HG02610 (cell line): ENCODE measurements around the gene FBXO21.
"Not testable (repeated sequence)": the region's sequence is repeated elsewhere in the genome, so short reads cannot be mapped to it uniquely, and the experiment has no call there.

Experiments
- ATAC-seq: cut with Tn5 transposase; IDR thresholded peaks from one replicate; pipeline ENCODE4 v1.9.1; 2021; ENCODE audit warnings: mild to moderate bottlenecking, moderate library complexity; ENCODE audit not compliant: unreplicated experiment

The FBXO21 gene, protein sequence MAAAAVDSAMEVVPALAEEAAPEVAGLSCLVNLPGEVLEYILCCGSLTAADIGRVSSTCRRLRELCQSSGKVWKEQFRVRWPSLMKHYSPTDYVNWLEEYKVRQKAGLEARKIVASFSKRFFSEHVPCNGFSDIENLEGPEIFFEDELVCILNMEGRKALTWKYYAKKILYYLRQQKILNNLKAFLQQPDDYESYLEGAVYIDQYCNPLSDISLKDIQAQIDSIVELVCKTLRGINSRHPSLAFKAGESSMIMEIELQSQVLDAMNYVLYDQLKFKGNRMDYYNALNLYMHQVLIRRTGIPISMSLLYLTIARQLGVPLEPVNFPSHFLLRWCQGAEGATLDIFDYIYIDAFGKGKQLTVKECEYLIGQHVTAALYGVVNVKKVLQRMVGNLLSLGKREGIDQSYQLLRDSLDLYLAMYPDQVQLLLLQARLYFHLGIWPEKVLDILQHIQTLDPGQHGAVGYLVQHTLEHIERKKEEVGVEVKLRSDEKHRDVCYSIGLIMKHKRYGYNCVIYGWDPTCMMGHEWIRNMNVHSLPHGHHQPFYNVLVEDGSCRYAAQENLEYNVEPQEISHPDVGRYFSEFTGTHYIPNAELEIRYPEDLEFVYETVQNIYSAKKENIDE

DNA sequence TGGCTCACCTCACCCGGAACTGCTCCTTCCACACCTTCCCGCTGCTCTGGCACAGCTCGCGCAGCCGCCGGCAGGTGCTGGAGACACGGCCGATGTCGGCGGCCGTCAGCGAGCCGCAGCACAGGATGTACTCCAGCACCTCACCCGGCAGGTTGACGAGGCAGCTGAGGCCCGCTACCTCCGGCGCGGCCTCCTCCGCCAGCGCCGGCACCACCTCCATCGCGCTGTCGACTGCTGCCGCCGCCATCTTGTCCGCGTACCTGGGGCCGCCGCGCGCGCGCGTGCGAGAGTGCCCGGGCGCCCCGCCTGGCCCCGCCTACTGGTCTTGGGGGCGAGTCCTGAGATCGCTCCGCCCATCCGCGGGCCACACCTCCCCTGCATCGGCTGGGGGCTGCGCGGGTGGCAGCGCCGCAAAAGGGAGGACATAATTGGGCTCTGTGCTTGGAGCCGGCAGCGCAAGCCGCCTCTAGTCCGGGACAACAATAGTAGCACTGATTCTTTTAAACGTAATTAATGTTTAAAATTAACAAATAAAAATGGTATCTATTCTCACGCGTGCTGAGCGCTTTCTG lies at the start of gene FBXO21:
Gene FBXO21, minus strand, starts transcription at position 261 of the 572 bp plus-strand sequence. Its CDS starts 14 bp downstream, at position 247.
- peak; percentile 95 for ATAC-seq

DNA sequence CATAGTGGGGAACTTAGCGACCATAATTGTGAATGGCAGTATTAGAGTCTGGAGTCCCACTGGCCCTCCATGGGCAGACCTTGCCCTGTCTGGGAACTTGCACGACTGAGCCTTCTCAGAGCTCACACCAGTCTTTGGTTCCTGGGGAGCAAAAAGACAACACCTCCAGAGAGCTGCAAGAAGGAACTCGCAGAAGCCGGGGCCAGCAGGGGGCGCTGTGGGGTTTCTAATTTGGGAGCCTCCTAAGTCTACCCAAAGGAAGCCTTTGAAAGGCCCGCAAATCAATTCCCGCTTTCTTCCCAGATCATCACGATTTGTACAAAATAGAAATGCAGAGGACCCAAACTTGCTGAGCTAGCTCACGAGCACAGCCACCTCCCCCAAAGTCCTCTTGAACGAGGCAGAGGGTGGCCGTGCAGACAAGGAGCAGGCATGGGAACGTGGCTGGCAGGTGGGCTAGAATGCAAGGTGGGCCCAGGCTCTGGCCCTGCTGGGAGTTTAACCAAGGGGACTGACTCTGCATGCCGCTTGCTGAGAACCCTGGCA lies 46.3 kb upstream of the FBXO21 start:
- no peak for ATAC-seq

DNA sequence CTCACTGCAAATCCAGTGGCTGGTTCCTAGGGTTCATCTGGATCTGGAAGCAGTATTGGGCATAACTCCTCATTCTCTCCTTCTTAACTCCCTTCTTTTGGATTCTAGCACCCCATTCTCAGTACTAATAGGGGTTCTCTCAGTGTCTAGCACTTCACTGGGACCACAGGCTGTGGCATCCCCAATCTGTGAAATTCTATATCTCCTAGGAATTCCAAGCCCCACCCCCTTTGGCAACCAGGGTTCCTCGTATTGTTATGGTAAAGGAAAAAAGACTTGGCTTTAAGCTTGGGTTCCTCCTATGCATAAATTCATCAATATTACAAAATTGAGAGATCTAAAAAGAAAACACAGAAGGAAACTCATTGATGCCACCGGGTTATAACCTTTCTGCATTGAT lies 45.0 kb upstream of the FBXO21 start:
- no peak for ATAC-seq

DNA sequence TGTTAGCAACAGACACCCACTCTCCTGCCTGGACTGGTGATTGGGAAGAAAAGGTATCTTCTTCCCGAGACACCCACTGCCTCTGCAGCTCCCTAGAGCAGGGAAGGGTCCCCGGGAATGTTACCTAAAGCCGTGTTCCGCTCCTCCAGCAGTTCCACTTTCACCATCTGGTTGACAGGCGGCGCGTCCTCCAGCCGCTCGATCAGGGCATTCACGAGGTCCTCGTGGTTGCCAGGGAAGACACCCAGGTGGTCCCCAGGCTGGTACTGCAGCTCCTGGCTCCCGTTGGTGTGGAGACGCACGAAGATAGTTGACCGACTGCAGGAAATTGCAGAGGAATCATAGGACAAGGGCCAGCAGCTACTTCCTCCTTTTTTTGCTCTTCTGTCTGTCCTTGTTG lies 44.2 kb upstream of the FBXO21 start:
- no peak for ATAC-seq

DNA sequence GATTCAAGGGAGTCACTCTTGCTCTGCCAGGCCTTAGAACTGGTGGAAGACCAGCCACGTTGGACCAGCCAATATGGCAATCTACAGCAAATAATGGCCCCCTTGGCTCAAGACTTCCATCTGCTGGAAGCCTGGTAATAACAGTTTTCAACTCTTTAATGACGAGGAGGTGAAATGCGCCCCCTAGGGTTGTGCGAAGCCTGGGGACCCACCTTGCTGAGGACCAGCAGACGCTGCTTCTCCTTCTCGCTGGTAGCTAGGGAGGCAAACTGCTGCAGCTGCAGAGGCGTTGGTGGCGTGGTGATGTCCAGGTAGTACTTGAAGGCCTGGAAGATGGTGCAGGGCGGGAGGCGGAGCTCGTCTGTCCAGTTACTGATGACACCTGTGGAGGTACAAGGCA lies 41.5 kb upstream of the FBXO21 start:
- no peak for ATAC-seq

DNA sequence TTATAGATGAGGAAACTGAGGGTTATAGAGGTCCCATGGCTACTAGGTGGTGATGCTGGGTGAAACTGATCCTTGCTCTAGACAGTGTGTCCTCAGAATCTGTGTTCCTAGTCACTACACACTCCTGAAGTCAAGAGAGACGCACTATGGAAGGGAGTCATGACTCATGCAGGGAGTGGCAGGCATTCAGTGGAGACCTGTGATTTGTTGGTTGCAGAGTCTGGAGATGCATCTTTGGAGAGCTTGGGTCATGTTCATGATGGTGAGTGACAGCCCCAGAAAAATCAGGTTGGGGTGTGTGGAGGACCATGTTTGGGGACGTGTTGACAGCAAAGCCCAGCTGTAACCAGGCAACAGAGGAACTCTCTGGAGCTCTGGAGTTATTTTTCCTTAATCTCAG lies 38.0 kb upstream of the FBXO21 start:
- ATAC-seq: no peak

DNA sequence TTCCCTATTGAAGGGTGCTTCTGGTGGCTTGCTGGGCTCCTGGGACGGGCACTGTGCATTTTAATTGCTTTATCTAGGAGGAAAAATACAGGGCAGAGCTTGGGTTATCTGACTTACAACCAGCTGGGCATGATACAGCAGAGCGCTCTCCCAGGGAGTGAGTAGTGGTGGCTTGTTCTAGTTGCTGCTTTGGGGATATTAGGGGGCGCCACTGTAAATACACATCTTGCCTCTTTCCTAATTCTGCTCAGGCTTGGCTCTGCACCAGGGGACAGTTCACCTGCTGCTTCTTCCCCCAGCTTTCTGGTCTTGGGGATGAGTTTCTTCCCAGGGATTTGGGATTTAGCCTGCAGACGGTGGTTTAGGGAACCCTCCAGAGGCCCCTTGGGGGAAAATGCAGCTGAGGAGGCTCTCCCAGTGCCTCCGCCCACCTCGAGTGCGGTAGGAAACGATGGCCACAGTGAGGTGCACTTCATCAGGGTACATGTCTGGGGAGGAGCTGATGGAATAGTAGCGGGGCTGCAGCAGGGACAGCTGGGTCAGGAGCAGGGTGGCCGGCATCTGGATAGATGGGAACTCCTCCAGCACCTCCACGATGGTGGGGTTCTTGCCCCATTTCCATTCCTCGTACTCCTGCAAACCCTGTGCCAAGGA lies 36.9 kb upstream of the FBXO21 start:
- no peak for ATAC-seq

DNA sequence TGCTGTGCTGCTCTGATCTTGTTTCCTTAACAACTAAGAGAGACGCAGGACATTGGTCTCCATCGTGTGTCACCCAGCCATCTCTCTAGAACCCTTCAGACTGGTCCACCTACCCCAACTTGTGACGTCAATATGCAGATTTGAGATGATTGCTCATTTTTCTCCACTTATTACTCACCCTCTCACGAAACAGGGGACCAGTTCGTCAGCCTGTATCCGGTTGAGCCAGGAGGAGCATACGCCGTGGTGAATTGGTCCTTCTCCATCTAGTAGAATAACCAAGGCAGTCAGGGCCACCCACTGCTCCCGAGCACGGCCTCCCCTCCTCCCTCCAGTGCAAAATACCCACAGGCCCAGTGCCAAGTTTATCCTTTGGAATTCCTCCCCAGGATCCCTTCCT lies 36.2 kb upstream of the FBXO21 start:
- ATAC-seq: no peak

DNA sequence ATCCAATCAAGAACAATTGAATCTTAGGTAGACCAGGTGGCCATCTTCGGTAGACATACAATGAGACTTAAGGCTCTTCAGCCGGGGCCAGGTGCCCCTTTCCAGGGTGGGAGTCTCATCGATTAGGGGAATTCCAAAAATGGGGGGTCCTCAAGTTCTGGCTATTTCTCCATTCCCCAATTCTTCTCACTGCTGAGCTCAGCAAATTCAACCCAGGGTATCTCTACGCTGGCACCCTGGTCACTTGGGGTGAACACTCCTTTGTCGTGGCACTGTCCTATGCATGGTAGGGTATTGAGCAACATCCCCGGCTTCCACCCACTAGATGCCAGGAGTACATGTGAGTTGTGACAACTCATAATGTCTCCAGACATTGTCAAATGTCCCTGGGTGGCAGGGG lies 34.9 kb upstream of the FBXO21 start:
- no peak for ATAC-seq

DNA sequence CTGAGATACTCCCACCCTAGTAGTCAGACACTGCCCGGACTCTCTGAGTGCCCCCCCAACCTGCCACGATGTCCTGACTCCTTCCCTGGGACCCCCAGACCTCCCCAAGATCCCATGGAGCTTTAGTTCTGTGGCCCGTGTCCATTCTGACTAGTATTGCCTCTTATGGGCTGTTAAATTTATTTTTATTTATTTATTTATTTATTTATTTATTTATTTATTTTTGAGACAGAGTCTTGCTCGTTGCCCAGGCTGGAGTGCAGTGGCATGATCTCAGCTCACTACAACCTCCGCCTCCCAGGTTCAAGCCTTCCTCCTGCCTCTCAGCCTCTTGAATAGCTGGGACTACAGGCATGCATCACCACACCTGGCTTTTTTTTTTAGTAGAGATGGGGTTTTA lies 30.7 kb upstream of the FBXO21 start:
- ATAC-seq: not testable (repeated sequence)

DNA sequence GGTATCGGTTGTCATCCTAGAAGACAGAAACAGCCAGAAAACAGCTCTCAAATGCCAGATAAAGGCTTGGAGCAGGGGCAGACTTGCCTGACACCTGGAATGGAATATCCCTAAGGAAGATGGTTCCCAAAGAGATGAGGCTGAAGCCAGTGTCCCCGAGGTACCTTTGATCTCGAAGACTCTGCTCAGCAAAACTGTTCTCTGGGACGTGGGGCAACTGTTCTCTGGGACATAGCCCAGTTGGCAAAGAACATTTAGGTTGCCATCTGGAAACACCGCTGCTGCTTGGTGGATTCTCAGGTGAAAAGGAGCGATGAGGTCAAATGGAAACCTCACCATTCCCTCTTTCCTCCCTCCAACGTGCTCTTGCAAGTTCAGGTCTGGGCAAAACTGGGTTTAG lies 27.9 kb upstream of the FBXO21 start:
- ATAC-seq: no peak

DNA sequence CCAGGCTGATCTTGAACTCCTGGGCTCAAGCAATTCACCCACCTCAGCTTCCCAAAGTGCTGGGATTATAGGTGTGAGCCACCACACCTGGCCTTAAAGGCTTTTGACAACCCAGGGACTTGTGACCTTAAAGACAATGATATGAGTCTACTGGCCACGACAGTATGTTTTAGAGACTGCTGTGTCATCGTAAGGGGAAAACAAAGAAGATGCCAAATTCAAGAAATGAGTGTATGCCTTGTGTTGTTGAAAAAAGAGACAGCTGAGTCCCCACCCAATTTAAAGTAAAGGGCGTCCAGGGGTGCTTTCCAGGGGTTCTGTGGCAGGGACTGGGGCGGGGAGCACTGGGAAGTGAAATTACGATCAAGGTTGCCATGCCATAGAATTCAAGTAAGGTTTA lies 26.4 kb upstream of the FBXO21 start:
- no peak for ATAC-seq

DNA sequence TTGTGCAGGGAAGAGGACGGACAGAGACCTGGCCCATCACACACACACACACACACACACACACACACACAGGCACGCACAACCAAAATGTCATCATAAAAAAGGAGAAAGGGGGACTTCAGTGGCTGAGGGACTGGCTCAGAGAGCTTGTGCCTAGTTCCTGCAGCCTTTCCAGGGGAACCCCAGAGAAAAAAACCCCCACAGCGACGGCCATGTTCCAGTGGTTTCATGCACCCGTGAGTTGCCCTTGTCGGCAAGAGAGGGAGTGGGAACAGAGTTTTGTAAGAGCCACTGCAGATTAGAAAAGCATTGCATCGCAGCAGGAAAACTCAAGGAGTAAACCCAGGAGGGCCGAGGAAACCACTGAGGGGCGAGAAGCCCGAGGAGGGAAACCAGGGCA lies 24.5 kb upstream of the FBXO21 start:
- ATAC-seq: no peak

DNA sequence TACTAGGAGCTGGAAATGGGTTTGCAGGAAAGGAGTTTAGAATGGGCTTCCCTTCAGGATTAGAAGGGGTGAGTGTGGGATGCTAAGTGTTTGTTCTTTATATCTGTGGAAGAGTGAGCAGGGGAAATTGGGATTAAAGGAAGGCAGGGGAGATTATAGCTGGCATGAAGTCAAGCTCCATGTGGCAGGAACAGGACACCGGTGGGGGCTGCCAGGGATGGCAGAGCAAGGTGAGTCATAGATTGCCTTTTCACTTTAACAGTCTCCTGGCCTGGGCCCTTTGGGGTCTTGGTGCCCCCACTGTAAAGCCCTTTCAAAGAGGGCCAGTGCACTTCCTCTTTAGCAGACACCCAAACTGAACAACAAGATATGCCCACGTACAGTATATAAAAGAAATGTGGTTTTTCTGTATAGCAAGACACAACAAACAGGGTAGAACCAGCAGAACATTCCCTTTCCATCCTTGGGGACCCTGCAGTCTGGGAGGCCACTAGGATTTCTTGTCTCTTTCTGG lies 23.1 kb upstream of the FBXO21 start:
- ATAC-seq: no peak

DNA sequence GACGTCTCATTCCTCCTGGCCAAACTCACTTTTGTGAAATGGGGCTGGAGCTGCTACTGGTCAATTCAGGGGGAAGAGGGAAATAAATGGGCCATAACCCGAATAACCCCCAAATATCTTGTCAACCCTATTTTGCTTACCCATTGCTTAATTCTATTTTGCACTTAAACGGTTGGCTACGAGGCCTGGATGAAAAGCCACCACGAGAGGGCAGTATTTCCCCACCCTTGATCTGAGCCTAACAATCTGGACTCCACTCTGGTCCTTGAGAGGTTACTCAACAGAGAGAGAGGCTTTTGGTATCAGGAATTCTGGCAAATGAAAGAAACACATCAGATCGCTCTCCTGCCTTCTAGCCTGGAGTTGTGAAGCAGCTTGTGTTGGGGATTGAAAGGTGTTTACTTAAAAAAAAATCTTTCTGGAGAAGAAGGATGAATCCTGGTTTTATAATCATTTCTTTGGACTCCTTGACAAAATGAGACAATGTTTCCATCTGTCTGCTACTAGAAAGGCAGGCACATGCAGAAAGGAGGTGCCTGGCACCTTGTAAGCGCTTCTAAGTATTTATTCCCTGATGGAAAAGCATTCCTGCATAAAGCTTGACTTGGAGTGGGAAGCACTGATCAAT lies 22.4 kb upstream of the FBXO21 start:
- no peak for ATAC-seq

DNA sequence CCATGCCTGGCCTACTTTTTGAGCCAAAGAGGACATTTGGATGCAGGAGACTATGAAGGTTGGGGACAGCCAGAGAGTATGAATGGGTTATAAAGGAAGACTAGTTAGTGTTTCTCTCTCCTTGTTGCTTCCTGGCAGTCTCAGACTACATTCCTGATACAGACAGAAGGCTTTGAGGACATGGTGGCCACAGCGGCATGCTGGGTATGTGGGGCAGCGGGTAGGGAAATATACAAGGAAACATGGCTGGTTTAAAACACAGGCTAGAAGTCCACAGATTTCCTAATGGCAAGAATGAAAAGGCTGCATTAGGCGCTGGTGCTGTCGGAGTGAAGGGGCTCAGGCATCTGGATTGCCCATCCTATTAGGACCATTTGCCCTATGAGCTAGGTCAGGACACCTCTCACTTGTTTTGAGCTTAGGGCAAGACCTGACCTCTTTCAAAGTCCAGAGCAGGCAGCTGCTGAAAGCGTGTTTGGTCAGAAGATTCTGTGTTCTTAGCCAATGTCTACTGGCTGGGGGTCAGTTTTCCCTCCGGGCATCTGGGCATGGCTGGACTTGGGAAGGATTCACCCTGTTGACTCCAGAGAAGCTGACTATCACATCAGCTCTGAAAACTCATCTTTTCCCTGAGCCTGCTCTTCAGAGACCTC lies 20.1 kb upstream of the FBXO21 start:
- no peak for ATAC-seq

DNA sequence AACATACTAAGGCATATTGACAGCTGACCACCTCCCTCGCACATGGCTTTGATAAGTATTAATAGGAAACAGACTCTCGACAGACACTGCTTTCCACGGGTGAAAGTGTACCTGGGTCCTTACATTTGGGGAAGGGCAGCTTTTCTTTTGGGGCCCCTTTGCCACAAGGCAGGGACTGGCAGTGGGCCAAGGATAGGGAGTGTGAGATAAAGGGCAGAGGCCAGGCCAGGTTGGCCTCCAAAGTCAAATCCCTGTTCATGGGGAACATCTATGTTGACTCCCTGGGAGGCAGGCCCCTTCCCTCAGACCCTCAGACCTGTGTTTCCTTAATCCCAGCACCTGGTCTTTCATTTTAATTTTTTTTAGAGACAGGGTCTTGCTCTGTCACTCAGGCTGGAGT lies 19.4 kb upstream of the FBXO21 start:
- no peak for ATAC-seq

DNA sequence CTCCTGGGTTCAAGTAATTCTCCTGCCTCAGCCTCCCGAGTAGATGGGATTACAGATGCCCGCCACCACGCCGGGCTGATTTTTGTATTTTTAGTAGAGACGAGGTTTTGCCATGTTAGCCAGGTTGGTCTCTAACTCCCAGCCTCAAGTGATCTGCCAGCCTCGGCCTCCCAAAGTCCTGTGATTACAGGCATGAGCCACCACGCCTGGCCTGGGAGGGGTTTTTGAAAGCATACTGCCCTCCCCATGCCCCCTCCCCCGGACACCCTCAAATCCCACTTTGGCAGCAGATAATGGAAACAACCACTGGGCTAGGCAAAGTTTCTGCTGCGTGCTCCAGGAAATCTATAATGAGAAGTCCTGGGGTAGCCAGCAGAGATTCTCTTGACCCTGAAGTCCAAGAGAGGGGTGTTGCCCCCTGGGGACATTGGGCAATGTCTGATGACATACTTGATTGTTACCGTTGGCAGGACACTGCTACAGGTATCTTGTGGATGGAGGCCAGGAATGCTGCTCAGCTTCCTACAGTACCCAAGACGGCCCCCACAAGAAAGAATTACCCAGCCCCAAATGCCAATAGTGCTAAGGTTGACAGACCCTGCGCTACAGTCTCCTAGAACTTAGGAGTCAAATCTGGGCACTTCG lies 18.7 kb upstream of the FBXO21 start:
- no peak for ATAC-seq

DNA sequence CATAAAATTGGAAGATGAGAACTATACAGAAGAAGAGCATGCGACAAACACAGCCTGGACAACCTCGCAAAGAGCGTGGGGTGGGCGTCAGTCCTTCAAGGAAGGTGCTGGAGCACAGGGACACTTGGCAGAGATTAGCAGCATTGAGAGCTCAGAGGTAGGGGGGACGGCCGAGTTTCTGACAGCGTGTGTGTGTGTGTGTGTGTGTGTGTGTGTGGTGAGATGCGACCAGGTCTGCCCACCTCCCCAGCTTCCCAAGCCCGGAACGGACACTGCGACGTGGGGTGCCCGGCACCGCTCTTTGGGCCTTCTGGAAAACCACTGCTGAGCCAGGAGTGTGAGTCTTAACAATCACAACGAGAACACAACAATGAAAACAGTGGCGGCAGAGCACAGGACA lies 17.9 kb upstream of the FBXO21 start:
- ATAC-seq: no peak

DNA sequence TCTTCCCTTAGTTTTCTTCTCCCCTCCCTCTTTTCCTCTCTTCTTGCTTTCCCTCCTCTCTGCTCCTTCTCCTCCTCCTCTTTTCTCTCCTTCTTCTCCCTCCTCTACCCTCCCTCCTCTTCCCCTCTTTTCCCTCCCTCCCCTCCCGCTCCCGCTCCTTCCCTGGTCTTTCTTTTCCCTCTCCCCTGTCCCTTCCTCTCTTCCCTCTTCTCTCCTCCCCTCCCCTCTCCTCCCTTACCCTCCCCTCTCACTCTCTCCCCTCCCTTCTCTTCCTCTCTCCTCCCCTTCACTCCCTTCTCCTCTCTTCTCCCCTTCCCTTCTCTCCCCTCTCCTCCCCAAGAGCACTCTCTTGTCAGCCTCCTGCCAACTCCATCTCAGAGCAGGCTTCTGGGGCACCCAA lies 17.4 kb upstream of the FBXO21 start:
- ATAC-seq: no peak
